GM21825 (cell line): ENCODE results near the gene ZBTB7C.
"Not testable (repeated sequence)": the region's sequence is repeated elsewhere in the genome, so short reads cannot be mapped to it uniquely, and the experiment has no call there.

Source experiments
- ATAC-seq: cut with Tn5 transposase; IDR thresholded peaks from one replicate; pipeline ENCODE4 v1.9.1; 2021; ENCODE audit warnings: mild to moderate bottlenecking, moderate library complexity; ENCODE audit not compliant: unreplicated experiment

ZBTB7C gene

GRCh38 chr18:48303883-48304282 is 105.3 kb downstream of the ZBTB7C start:
- no peak for ATAC-seq

- no peak for ATAC-seq
Measured at GRCh38 chr18:48302736-48303135, 106.4 kb downstream of the ZBTB7C start.

GRCh38 chr18:48300463-48300961 is 108.7 kb downstream of the ZBTB7C start:
- ATAC-seq: no peak

- no peak for ATAC-seq
Measured at GRCh38 chr18:48297139-48297538, 112.0 kb downstream of the ZBTB7C start.

- no peak for ATAC-seq
Measured at GRCh38 chr18:48296581-48296980, 112.6 kb downstream of the ZBTB7C start.

- ATAC-seq: no peak
Measured at GRCh38 chr18:48295586-48296311, 113.4 kb downstream of the ZBTB7C start.

GRCh38 chr18:48294899-48295585 is 114.1 kb downstream of the ZBTB7C start:
- ATAC-seq: no peak

- ATAC-seq: no peak
Measured at GRCh38 chr18:48293954-48294898, 115.0 kb downstream of the ZBTB7C start.

GRCh38 chr18:48292782-48293424 is 116.3 kb downstream of the ZBTB7C start:
- no peak for ATAC-seq

- ATAC-seq: no peak
Measured at GRCh38 chr18:48292229-48292628, 117.0 kb downstream of the ZBTB7C start.

- ATAC-seq: no peak
Measured at GRCh38 chr18:48290162-48290926, 118.8 kb downstream of the ZBTB7C start.

GRCh38 chr18:48284743-48285142 is 124.4 kb downstream of the ZBTB7C start:
- no peak for ATAC-seq

- ATAC-seq: not testable (repeated sequence)
Measured at GRCh38 chr18:48284011-48284410, 125.2 kb downstream of the ZBTB7C start.

GRCh38 chr18:48281460-48281859 is 127.7 kb downstream of the ZBTB7C start:
- ATAC-seq: not testable (repeated sequence)

GRCh38 chr18:48279312-48279711 is 129.9 kb downstream of the ZBTB7C start:
- no peak for ATAC-seq

- ATAC-seq: no peak
Measured at GRCh38 chr18:48278081-48278480, 131.1 kb downstream of the ZBTB7C start.

- no peak for ATAC-seq
Measured at GRCh38 chr18:48274301-48274700, 134.9 kb downstream of the ZBTB7C start.

GRCh38 chr18:48270929-48271328 is 138.3 kb downstream of the ZBTB7C start:
- ATAC-seq: no peak

GRCh38 chr18:48265328-48265727 is 143.9 kb downstream of the ZBTB7C start:
- ATAC-seq: no peak
